ENCODE results near the gene CAPN12.

DNA sequence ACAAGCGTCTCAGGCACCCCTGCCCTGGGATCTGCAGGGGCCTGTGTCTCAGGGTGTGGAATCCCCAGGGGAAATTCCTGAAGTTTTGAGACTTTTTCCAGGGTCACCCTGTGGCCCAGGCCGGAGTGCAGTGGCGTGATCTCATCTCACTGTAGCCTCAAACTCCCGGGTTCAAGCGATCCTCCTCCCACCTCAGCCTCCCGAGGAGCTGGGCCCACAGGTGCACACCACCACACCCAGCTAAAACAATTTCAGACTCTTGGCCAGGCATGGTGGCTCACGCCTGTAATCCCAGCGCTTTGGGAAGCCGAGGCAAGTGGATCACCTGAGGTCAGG lies 4.0 kb downstream of the CAPN12 start:
- TF ChIP-seq, protein P1, sequence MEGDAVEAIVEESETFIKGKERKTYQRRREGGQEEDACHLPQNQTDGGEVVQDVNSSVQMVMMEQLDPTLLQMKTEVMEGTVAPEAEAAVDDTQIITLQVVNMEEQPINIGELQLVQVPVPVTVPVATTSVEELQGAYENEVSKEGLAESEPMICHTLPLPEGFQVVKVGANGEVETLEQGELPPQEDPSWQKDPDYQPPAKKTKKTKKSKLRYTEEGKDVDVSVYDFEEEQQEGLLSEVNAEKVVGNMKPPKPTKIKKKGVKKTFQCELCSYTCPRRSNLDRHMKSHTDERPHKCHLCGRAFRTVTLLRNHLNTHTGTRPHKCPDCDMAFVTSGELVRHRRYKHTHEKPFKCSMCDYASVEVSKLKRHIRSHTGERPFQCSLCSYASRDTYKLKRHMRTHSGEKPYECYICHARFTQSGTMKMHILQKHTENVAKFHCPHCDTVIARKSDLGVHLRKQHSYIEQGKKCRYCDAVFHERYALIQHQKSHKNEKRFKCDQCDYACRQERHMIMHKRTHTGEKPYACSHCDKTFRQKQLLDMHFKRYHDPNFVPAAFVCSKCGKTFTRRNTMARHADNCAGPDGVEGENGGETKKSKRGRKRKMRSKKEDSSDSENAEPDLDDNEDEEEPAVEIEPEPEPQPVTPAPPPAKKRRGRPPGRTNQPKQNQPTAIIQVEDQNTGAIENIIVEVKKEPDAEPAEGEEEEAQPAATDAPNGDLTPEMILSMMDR (IDR thresholded peaks at IDR 0.05), result no peak
- no peak for TF ChIP-seq POLR2A (IDR thresholded peaks at IDR 0.05)
